NB4 (cell line): ENCODE results near the gene PDE6B.

ENCODE experiments used
- CTCF ChIP-seq: IDR thresholded peaks from one replicate; pipeline ENCODE4 v1.5.1; 2012; ENCODE audit warnings: low read depth, low read length
- POLR2A ChIP-seq: IDR thresholded peaks from 2 replicates; pipeline ENCODE4 v1.6.1; 2011; ENCODE audit warnings: mild to moderate bottlenecking; ENCODE audit not compliant: insufficient read length; ENCODE audit errors: extremely low read depth

GRCh38 chr4:577499-578450 is 47.6 kb upstream of the PDE6B start:
- TF ChIP-seq POLR2A: no peak
- TF ChIP-seq CTCF: no peak
